HCT116 (cell line): Measurements from ENCODE around the gene SYNGR1.

ENCODE experiments used
- POLR2AphosphoS5 ChIP-seq: IDR thresholded peaks from 2 replicates; pipeline ENCODE4 v1.6.1; 2011; ENCODE audit warnings: mild to moderate bottlenecking, low read depth, low read length, moderate library complexity
- TF ChIP-seq, protein P1 (sequence below): IDR thresholded peaks from 2 replicates; pipeline ENCODE4 v1.6.1; 2012; ENCODE audit warnings: low read depth
- TF ChIP-seq, protein P2 (sequence below), 3 experiments: fragments of 200-600 bp in 1 of 3; sonication (generic) in 1 of 3; IDR thresholded peaks in 2 of 3; conservative IDR thresholded peaks in 1 of 3; 2 replicates each; pipeline ENCODE4 v1.5.1; 2012 to 2017; ENCODE audit warnings: low read depth in 2 of 3, low read length in 2 of 3, antibody characterized with exemption in 1 of 3, borderline replicate concordance in 1 of 3, control low read depth in 1 of 3, mild to moderate bottlenecking in 1 of 3, mixed read lengths in 1 of 3, mixed run types in 1 of 3, moderate library complexity in 1 of 3; ENCODE audit not compliant: insufficient read depth in 1 of 3

DNA sequence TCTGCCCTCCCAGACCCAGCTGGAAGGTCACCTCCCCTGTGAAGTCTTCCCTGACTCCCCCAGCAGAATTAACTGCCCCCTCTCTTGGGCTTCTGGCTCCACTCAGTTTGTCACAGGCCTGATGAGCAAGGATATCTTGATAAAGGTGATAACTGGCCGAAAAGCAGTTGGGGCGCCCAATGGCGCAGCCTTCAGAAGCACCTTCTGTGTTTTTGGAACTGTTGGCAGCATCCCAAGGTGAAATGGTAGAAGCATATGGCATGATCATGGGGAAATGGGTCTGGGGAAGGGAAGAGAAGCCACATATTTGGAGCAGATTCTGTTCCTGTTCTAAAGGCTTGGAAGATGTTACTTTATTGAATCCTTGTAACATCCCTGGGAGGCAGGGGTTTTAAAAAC, 47.0 kb downstream of the SYNGR1 start:
- TF ChIP-seq POLR2AphosphoS5: no peak
- TF ChIP-seq, protein P1, sequence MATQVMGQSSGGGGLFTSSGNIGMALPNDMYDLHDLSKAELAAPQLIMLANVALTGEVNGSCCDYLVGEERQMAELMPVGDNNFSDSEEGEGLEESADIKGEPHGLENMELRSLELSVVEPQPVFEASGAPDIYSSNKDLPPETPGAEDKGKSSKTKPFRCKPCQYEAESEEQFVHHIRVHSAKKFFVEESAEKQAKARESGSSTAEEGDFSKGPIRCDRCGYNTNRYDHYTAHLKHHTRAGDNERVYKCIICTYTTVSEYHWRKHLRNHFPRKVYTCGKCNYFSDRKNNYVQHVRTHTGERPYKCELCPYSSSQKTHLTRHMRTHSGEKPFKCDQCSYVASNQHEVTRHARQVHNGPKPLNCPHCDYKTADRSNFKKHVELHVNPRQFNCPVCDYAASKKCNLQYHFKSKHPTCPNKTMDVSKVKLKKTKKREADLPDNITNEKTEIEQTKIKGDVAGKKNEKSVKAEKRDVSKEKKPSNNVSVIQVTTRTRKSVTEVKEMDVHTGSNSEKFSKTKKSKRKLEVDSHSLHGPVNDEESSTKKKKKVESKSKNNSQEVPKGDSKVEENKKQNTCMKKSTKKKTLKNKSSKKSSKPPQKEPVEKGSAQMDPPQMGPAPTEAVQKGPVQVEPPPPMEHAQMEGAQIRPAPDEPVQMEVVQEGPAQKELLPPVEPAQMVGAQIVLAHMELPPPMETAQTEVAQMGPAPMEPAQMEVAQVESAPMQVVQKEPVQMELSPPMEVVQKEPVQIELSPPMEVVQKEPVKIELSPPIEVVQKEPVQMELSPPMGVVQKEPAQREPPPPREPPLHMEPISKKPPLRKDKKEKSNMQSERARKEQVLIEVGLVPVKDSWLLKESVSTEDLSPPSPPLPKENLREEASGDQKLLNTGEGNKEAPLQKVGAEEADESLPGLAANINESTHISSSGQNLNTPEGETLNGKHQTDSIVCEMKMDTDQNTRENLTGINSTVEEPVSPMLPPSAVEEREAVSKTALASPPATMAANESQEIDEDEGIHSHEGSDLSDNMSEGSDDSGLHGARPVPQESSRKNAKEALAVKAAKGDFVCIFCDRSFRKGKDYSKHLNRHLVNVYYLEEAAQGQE: no peak
- TF ChIP-seq, protein P2, sequence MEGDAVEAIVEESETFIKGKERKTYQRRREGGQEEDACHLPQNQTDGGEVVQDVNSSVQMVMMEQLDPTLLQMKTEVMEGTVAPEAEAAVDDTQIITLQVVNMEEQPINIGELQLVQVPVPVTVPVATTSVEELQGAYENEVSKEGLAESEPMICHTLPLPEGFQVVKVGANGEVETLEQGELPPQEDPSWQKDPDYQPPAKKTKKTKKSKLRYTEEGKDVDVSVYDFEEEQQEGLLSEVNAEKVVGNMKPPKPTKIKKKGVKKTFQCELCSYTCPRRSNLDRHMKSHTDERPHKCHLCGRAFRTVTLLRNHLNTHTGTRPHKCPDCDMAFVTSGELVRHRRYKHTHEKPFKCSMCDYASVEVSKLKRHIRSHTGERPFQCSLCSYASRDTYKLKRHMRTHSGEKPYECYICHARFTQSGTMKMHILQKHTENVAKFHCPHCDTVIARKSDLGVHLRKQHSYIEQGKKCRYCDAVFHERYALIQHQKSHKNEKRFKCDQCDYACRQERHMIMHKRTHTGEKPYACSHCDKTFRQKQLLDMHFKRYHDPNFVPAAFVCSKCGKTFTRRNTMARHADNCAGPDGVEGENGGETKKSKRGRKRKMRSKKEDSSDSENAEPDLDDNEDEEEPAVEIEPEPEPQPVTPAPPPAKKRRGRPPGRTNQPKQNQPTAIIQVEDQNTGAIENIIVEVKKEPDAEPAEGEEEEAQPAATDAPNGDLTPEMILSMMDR (IDR thresholded peaks at IDR 0.05 in 2 of 3, conservative IDR thresholded peaks at IDR 0.05 in 1 of 3; ENCODE audit: borderline replicate concordance in 1 of 3, insufficient read depth in 1 of 3, low read depth in 2 of 3, low read length in 2 of 3): no peak
